Astrocyte of the spinal cord (primary cell): Measurements from ENCODE around the gene CST3.

Experiments used
- DNase-seq: peaks from one replicate; pipeline ENCODE4 v3.0.0; 2011; ENCODE audit warnings: low read depth, low spot score
- H3K4me3 ChIP-seq: 2 replicates; pipeline ENCODE4 v1.5.1; 2011; ENCODE audit warnings: low read depth, mild to moderate bottlenecking, low read length, moderate library complexity
- in situ Hi-C: cut with HindIII; loops from 2 replicates; pipeline ENCODE4 v1.10.0; 2017; ENCODE audit warnings: low sequenced_read_pairs
- TF ChIP-seq, protein P1 (sequence below): IDR thresholded peaks from 2 replicates; pipeline ENCODE4 v1.5.1; 2012; ENCODE audit warnings: low read depth, mild to moderate bottlenecking, low read length, inconsistent platforms

The CST3 gene

DNA sequence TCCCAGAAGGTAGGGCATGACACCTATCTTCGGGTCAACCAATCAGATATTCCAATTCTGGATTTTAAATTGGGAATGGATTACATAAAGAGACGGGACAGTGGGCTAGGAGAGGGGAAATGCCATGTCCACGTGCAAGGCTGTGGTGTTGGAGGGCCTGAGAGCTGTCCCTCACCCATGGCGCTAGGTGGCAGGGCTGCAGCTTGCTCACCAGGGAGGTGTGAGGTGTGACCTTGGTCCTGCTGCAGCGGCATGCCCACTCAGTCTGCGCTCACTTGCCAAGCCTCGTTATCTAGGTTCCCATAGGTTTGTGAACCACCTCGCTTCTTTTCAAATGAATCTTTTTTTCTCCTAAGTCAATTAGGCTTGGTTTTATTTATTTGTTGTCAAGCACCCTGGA, 19.4 kb upstream of the CST3 start:
- in situ Hi-C loops, result no loop called here

DNA sequence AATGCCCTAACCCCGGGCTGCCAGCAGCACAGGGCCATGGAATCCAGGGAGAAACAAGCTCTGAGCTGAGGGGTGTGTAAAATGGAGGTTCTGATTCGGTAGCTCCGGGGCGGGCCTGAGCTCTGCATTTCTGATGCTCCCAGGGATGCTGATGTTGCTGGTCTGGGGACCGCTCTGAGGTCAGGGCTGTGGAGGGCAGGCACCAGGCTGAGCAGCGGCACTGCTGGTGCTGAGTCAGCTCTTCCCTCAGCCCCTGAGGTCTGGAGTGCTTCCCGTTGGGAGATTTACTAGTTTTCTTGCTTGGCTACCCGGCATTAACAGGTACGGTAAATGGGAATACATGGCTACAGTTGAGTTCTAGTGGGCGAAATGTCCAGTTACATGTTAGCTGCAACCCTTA, 18.6 kb upstream of the CST3 start:
- TF ChIP-seq, protein P1, sequence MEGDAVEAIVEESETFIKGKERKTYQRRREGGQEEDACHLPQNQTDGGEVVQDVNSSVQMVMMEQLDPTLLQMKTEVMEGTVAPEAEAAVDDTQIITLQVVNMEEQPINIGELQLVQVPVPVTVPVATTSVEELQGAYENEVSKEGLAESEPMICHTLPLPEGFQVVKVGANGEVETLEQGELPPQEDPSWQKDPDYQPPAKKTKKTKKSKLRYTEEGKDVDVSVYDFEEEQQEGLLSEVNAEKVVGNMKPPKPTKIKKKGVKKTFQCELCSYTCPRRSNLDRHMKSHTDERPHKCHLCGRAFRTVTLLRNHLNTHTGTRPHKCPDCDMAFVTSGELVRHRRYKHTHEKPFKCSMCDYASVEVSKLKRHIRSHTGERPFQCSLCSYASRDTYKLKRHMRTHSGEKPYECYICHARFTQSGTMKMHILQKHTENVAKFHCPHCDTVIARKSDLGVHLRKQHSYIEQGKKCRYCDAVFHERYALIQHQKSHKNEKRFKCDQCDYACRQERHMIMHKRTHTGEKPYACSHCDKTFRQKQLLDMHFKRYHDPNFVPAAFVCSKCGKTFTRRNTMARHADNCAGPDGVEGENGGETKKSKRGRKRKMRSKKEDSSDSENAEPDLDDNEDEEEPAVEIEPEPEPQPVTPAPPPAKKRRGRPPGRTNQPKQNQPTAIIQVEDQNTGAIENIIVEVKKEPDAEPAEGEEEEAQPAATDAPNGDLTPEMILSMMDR, result no peak
- DNase-seq, result no peak
- H3K4me3 ChIP-seq, result no peak overlapping the region
- in situ Hi-C loops, result no loop called here

More for the DNA sequence above, 19.4 kb upstream of the CST3 start:
- DNase-seq, result no peak
- H3K4me3 ChIP-seq, result no peak overlapping the region
- TF ChIP-seq, protein P1, result no peak

DNA sequence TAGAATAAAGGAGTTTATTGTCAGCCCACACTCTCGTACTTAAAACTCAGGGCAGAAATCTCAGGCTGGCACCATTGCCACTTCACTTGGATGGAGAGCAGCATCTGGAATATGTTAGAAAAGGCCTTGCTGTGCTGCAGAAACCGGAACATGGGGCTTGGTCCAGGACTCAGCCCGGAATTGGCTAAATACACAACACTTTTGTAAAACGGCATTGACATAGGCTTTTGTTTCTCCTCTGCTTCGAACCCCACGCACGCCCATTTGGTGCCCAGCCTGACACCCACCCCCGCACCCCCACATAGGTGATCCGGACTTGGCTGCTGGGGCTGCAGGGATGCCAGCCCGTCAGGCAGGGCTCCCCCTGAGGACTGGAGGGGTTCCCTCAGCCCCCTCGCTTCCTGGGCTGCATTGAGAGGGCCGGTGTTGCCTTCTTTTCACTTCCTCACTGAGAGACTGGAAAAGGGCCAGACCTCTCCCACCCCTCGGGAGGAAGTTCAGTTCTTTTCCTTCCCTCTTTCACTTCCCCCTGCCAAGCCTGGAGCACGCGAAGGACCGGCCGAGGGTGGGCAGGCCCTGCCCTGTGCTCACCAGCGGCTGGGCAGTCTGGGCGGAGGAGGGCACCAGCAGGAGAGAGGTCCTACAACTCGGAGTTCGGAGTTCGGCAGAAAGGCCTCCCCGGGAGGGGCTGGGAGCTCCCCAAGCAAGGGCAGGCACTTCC, 17.9 kb upstream of the CST3 start:
- DNase-seq, result no peak
- H3K4me3 ChIP-seq, result no peak overlapping the region
- in situ Hi-C loops, result no loop called here
- TF ChIP-seq, protein P1, result no peak

DNA sequence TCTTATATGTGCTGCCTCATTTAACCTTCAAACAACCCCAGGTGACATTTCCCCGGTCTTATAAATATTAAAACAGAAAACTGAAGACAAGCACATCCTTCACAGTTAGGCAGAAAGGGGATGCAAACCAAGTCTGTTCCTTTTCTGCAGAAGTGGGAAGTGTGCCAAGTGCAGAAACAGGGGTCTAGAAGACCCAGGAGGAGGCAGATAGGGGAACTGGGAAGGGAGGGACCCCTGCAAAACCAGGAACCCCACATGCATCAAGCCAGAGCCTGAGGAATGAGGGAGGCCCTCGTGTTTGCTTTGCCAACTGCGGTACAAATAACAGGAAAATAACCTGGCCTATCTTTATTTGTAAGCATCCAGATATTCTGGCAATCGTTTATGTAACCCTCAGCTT, 17.0 kb upstream of the CST3 start:
- TF ChIP-seq, protein P1, result no peak
- in situ Hi-C loops, result no loop called here
- DNase-seq, result no peak
- no peak overlapping the region for H3K4me3 ChIP-seq

DNA sequence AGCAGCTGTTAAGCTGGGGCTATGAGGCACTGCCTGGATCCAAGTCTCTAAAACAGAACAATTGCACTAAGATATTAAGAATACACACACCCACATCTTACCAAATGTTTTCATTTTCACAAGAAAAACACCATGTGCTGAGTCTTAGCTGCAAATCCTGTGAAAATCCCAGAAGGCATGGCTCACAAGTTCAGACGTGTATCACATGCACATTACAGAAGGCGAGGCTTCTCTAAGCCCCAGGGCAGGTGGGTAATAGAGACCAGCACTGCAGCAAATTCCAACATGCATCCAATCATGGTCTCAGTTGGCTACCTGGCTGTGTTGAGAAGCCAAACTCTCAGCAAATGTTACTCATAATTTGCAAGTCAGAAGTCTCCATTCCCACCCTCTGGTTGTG, 16.2 kb upstream of the CST3 start:
- TF ChIP-seq, protein P1, result no peak
- H3K4me3 ChIP-seq, result no peak overlapping the region
- in situ Hi-C loops, result no loop called here
- DNase-seq, result no peak

DNA sequence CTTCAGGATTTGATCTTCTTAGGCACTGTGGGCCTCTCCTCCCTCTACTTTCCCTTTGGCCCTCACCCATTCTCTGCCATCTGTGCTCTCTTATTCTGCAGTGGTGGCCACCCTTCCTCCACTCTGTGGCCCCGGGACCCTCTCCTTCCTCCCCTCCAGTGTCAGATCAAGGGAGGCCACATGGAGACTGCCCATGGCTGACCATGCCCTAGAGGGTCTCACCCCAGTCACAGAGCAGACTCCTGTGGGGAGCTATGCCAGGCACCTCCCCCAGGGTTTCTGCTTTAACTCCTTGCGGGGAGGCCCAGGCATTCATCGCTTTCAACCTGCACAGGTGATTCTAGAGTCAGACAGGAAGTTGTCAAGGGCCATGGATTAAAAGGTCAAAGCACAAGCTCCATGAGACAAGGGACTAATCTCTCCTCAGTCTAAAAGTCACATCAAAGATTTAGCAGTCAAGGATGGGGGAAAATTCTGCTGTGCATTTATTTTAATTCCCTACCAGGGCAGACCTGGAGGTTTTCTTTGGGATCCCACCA, 15.7 kb upstream of the CST3 start:
- in situ Hi-C loops, result no loop called here
- TF ChIP-seq, protein P1, result no peak
- no peak overlapping the region for H3K4me3 ChIP-seq
- DNase-seq, result no peak

DNA sequence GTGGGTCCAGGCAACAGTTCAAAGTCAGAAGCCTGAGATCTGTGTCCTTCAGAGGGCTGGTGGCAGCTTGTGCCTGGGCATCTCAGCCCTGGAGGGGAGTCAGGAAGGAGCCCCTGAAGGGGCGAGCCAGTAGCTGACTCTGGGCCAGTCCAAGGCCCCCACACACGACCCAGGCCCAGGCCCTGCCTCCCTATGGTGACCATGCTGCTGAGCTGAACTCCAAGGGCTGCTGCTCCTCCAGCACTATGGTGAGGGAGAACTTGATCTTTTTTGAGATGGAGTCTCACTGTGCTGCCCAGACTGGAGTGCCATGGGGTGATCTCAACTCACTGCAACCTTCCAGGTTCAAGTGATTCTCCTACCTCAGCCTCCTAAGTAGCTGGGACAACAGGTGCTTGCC, 15.2 kb upstream of the CST3 start:
- in situ Hi-C loops, result no loop called here
- DNase-seq, result no peak
- H3K4me3 ChIP-seq, result no peak overlapping the region

More for the DNA sequence above, 15.2 kb upstream of the CST3 start:
- TF ChIP-seq, protein P1, result no peak
